SK-N-SH (cell line): ENCODE data around the gene ATP5PD. TPM values are rescaled to one million over a fixed set of nuclear protein-coding genes. Genes with fewer than 3 reads are reported as not detected.

Experiments used
- CTCF ChIA-PET: fragments of 300-600, 350-600 bp; formaldehyde crosslinking; extraction: SDS; loops from one replicate; lab custom pipeline; 2021; lab: Yijun Ruan, JAX
- POLR2A ChIA-PET: fragments of 350-600 bp; sonication (Branson Sonifier 250); formaldehyde crosslinking; extraction: SDS; loops from one replicate; lab custom pipeline; 2020; ENCODE audit warnings: antibody characterized with exemption, inconsistent platforms; lab: Yijun Ruan, JAX
- DNase-seq: peaks from one replicate; pipeline ENCODE4 v3.0.0; 2012
- H2AFZ ChIP-seq: fragments of 200-600 bp; sonication (generic); 2 replicates; pipeline ENCODE4 v1.8.1; 2016; ENCODE audit warnings: antibody characterized with exemption, mild to moderate bottlenecking, low read depth
- H3F3A ChIP-seq: fragments of 200-600 bp; sonication (generic); replicated peaks from 2 replicates; pipeline ENCODE3; 2016; ENCODE audit warnings: antibody characterized with exemption, mild to moderate bottlenecking; ENCODE audit not compliant: insufficient read depth
- H3K27ac ChIP-seq, 2 experiments: fragments of 200-500 bp in 1 of 2; fragments of 200-600 bp in 1 of 2; sonication (Bioruptor generic) in 1 of 2; sonication (generic), shearing (Covaris generic) in 1 of 2; 2 replicates each; pipeline versions ENCODE4 v1.5.1 to v1.6.1; 2014 to 2016; ENCODE audit warnings: low read depth in 2 of 2, inconsistent platforms in 1 of 2, low read length in 1 of 2, mild to moderate bottlenecking in 1 of 2, mixed read lengths in 1 of 2
- H3K27me3 ChIP-seq: fragments of 200-600 bp; sonication (generic), shearing (Covaris generic); 2 replicates; pipeline ENCODE4 v1.6.1; 2016; ENCODE audit warnings: mixed run types; ENCODE audit not compliant: insufficient read depth
- H3K36me3 ChIP-seq, 2 experiments: fragments of 200-500 bp in 1 of 2; fragments of 200-600 bp in 1 of 2; sonication (Bioruptor generic) in 1 of 2; sonication (generic) in 1 of 2; replicated peaks in 1 of 2; 2 replicates each; pipeline versions ENCODE3 to v1.5.1; 2014 to 2016; ENCODE audit warnings: low read length in 1 of 2, mild to moderate bottlenecking in 1 of 2; ENCODE audit not compliant: insufficient read depth in 2 of 2, control insufficient read depth in 1 of 2
- H3K4me1 ChIP-seq, 2 experiments: fragments of 200-500 bp in 1 of 2; fragments of 200-600 bp in 1 of 2; sonication (Bioruptor generic) in 1 of 2; sonication (generic), shearing (Covaris generic) in 1 of 2; 2 replicates each; pipeline versions ENCODE4 v1.5.1 to v1.6.1; 2014 to 2016; ENCODE audit warnings: low read depth in 1 of 2, low read length in 1 of 2, mixed run types in 1 of 2; ENCODE audit not compliant: insufficient read depth in 2 of 2, control insufficient read depth in 1 of 2
- H3K4me2 ChIP-seq: fragments of 200-600 bp; sonication (generic), shearing (Covaris generic); 2 replicates; pipeline ENCODE4 v1.6.1; 2017; ENCODE audit warnings: mixed run types
- H3K4me3 ChIP-seq, 2 experiments: fragments of 200-500 bp in 1 of 2; fragments of 200-600 bp in 1 of 2; sonication (Bioruptor generic) in 1 of 2; sonication (generic), shearing (Covaris generic) in 1 of 2; 2 replicates each; pipeline versions ENCODE4 v1.5.1 to v1.8.1; 2014 to 2016; ENCODE audit warnings: low read depth in 2 of 2, inconsistent platforms in 1 of 2, low read length in 1 of 2, mild to moderate bottlenecking in 1 of 2, mixed read lengths in 1 of 2, moderate library complexity in 1 of 2
- H3K79me2 ChIP-seq: fragments of 200-600 bp; sonication (generic); 2 replicates; pipeline ENCODE4 v1.8.1; 2017; ENCODE audit warnings: mild to moderate bottlenecking; ENCODE audit not compliant: insufficient read depth
- H3K9ac ChIP-seq: fragments of 200-600 bp; sonication (generic); 2 replicates; pipeline ENCODE4 v1.6.1; 2017; ENCODE audit warnings: mixed run types
- H3K9me2 ChIP-seq: fragments of 200-600 bp; sonication (generic); 2 replicates; pipeline ENCODE4 v1.6.1; 2017; ENCODE audit warnings: mixed run types
- H3K9me3 ChIP-seq: fragments of 200-600 bp; sonication (generic); 2 replicates; pipeline ENCODE4 v1.6.1; 2017; ENCODE audit warnings: mixed run types, mild to moderate bottlenecking, moderate library complexity
- H4K20me1 ChIP-seq: fragments of 200-600 bp; sonication (generic); 2 replicates; pipeline ENCODE4 v1.6.1; 2017; ENCODE audit warnings: mild to moderate bottlenecking, mixed run types; ENCODE audit not compliant: insufficient read depth
- EZH2phosphoT487 ChIP-seq: fragments of 200-600 bp; sonication (generic); IDR thresholded peaks from 2 replicates; pipeline ENCODE4 v1.6.1; 2017; ENCODE audit warnings: low read depth, mixed run types, mild to moderate bottlenecking, antibody characterized with exemption, moderate library complexity, borderline replicate concordance
- GABPA ChIP-seq: IDR thresholded peaks from 2 replicates; pipeline ENCODE4 v1.4.0; 2012; ENCODE audit warnings: low read depth, mild to moderate bottlenecking
- JUND ChIP-seq: IDR thresholded peaks from 2 replicates; pipeline ENCODE4 v1.4.0; 2012
- NRF1 ChIP-seq: IDR thresholded peaks from 2 replicates; pipeline ENCODE4 v1.6.1; 2012; ENCODE audit warnings: low read depth, mild to moderate bottlenecking, low read length
- POLR2AphosphoS5 ChIP-seq: IDR thresholded peaks from 2 replicates; pipeline ENCODE4 v1.6.1; 2012; ENCODE audit warnings: low read depth, low read length
- REST ChIP-seq: IDR thresholded peaks from 2 replicates; pipeline ENCODE4 v1.6.1; 2012; ENCODE audit warnings: mild to moderate bottlenecking, low read depth, low read length, moderate library complexity
- RFX5 ChIP-seq: IDR thresholded peaks from 2 replicates; pipeline ENCODE4 v1.6.1; 2012; ENCODE audit warnings: mild to moderate bottlenecking, improper control_type of control experiment, low read length
- RXRA ChIP-seq: IDR thresholded peaks from 2 replicates; pipeline ENCODE4 v1.4.0; 2012; ENCODE audit warnings: low read depth, mild to moderate bottlenecking, borderline replicate concordance
- SIN3A ChIP-seq: IDR thresholded peaks from 2 replicates; pipeline ENCODE4 v1.6.1; 2012; ENCODE audit warnings: low read depth, mild to moderate bottlenecking, low read length, moderate library complexity, borderline replicate concordance
- USF1 ChIP-seq: IDR thresholded peaks from 2 replicates; pipeline ENCODE4 v1.4.0; 2012; ENCODE audit warnings: low read depth, borderline replicate concordance
- WGBS: methylation state at CpG from one replicate; pipeline ENCODE4 v1.1.6; 2017; ENCODE audit warnings: low lambda C conversion rate; 5-methylcytosine and 5-hydroxymethylcytosine counted together
- polyA plus RNA-seq, 3 experiments: library from polyadenylated mRNA; depleted of rRNA; stranded (reverse); fragments of >200 nt; gene quantifications; 2 replicates each; pipeline ENCODE4 v1.2.3, GENCODE V29; 2012

Gene ATP5PD
- polyA plus RNA-seq, 1 of the 3 experiments (the other 2 are of a cell fraction) = 354 TPM

- no peak for DNase-seq
- no peaks in the 10 kb centered on the region for H3K79me2 ChIP-seq
- no peak overlapping the region for H3K4me2 ChIP-seq
- ChIA-PET CTCF (interaction anchor here (1.0 to 1.5 kb wide), 4 partner anchors 41 to 138 kb away, joined by 4 to 5 read pairs (median 4); no protein-coding TSS in a partner anchor), POLR2A (no interaction called here)
- no peaks in the 10 kb centered on the region for H4K20me1 ChIP-seq
- no peak overlapping the region for H2AFZ ChIP-seq
- peaks cover 23 to 60% of the 10 kb centered on the region in 2 experiments for H3K36me3 ChIP-seq
- H3K4me1 ChIP-seq = no peaks in the 10 kb centered on the region
- no peaks in the 10 kb centered on the region for H3K9me2 ChIP-seq
- no peak overlapping the region for H3K27ac ChIP-seq
- H3K4me3 ChIP-seq = no peak overlapping the region
- no peak overlapping the region for H3K9ac ChIP-seq
- TF ChIP-seq RFX5 (no peak), USF1 (no peak), GABPA (no peak), JUND (no peak), REST (no peak), EZH2phosphoT487 (no peak), POLR2AphosphoS5 (no peak), RXRA (no peak)
- no peaks in the 10 kb centered on the region for H3K27me3 ChIP-seq
- H3F3A ChIP-seq = no peaks in the 10 kb centered on the region
- WGBS = 92% methylated on average over 8 of the region's 8 CpGs
- no peaks in the 10 kb centered on the region for H3K9me3 ChIP-seq
Observed at GRCh38 chr17:75064460-75064859, 17.7 kb upstream of the ATP5PD start.

- CTCF ChIA-PET = interaction anchor here (1.0 to 1.5 kb wide), 6 partner anchors 10 to 138 kb away, joined by 3 to 5 read pairs (median 4); partner anchors contain the start of gene MRPL58
- 90% methylated on average over 11 of the region's 11 CpGs for WGBS
- H3K27ac ChIP-seq = no peak overlapping the region
Observed at GRCh38 chr17:75064040-75064439, 17.3 kb upstream of the ATP5PD start.

More at GRCh38 chr17:75064040-75064439, 17.3 kb upstream of the ATP5PD start:
- TF ChIP-seq NRF1 (no peak), SIN3A (no peak)
- Histone ChIP-seq H3K9me2 (no peaks in the 10 kb centered on the region), H4K20me1 (no peaks in the 10 kb centered on the region), H3K79me2 (no peaks in the 10 kb centered on the region), H3K4me1 (no peaks in the 10 kb centered on the region), H3K9ac (no peak overlapping the region), H3K9me3 (no peaks in the 10 kb centered on the region), H2AFZ (no peak overlapping the region), H3K4me2 (no peak overlapping the region), H3K4me3 (no peak overlapping the region), H3F3A (no peaks in the 10 kb centered on the region), H3K36me3 (peaks cover 24 to 64% of the 10 kb centered on the region in 2 experiments), H3K27me3 (no peaks in the 10 kb centered on the region)
- no peak for DNase-seq
- POLR2A ChIA-PET = no interaction called here
